Esophagus squamous epithelium (tissue), 4 donors: ENCODE measurements around the gene SAT2.

Experiments
- POLR2A ChIP-seq, 4 donors: fragments of 450-650 bp; IDR thresholded peaks; one replicate each; pipeline ENCODE4 v1.6.1; 2017; ENCODE audit warnings: antibody characterized with exemption in 4 of 4, mild to moderate bottlenecking in 4 of 4, moderate library complexity in 3 of 4
- TF ChIP-seq, protein P1 (sequence below), 6 experiments: fragments of 450-650 bp in 4 of 6; fragments of 200-600 bp in 2 of 6; sonication (generic) in 2 of 6; IDR thresholded peaks; one replicate each; pipeline ENCODE4 v1.5.1; 2016 to 2019; ENCODE audit warnings: antibody characterized with exemption in 6 of 6, mild to moderate bottlenecking in 4 of 6, moderate library complexity in 4 of 6

DNA sequence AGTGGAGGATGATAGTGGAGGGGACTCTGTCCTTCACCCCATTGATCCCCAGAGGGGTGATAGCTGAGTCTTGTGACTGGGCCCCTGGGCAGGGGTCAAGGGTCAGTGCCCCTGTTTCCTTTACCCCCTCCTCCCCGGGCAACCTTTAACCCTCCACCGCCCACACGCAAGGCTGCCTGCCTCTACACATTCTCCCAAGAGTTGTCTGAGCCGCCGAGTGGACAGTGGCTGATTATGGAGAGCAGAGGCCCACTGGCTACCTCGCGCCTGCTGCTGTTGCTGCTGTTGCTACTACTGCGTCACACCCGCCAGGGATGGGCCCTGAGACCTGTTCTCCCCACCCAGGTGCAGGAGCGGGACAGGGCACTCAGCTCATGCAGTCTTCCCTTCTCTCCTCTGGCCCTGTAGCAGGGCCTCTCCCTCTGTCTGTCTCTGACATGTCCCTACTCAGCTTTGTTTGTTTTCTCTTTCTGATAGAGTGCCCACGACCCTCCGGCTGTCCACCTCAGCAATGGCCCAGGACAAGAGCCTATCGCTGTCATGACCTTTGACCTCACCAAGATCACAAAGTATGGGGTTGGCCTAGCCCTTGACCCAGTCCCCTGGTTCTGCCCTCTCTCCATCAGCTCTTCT lies 2.4 kb upstream of the SAT2 start, which contains the start of gene SHBG:
- TF ChIP-seq, protein P1, sequence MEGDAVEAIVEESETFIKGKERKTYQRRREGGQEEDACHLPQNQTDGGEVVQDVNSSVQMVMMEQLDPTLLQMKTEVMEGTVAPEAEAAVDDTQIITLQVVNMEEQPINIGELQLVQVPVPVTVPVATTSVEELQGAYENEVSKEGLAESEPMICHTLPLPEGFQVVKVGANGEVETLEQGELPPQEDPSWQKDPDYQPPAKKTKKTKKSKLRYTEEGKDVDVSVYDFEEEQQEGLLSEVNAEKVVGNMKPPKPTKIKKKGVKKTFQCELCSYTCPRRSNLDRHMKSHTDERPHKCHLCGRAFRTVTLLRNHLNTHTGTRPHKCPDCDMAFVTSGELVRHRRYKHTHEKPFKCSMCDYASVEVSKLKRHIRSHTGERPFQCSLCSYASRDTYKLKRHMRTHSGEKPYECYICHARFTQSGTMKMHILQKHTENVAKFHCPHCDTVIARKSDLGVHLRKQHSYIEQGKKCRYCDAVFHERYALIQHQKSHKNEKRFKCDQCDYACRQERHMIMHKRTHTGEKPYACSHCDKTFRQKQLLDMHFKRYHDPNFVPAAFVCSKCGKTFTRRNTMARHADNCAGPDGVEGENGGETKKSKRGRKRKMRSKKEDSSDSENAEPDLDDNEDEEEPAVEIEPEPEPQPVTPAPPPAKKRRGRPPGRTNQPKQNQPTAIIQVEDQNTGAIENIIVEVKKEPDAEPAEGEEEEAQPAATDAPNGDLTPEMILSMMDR (IDR thresholded peaks at IDR 0.05), result no peak
- TF ChIP-seq POLR2A (IDR thresholded peaks at IDR 0.05), result no peak
